H1 (cell line): ENCODE measurements around the gene OR6C75. TPM values are rescaled to one million over a fixed set of nuclear protein-coding genes. Genes with fewer than 3 reads are reported as not detected.

ENCODE experiments used
- BCL11A ChIP-seq, 2 experiments: IDR thresholded peaks; one replicate each; pipeline ENCODE4 v1.6.1; 2011; ENCODE audit warnings: low read depth in 2 of 2, low read length in 2 of 2, mild to moderate bottlenecking in 2 of 2
- CBX5 ChIP-seq: fragments of 300-800, 300-1000 bp; sonication (generic); IDR thresholded peaks from 2 replicates; pipeline ENCODE4 v1.7.1; 2016; ENCODE audit warnings: antibody characterized with exemption, low read length, low read depth
- CHD2 ChIP-seq: IDR thresholded peaks from 2 replicates; pipeline ENCODE4 v1.6.1; 2012; ENCODE audit warnings: low read length, improper control_type of control experiment
- CREB1 ChIP-seq: IDR thresholded peaks from 2 replicates; pipeline ENCODE4 v1.6.1; 2012; ENCODE audit warnings: inconsistent platforms
- CTBP2 ChIP-seq: IDR thresholded peaks from 2 replicates; pipeline ENCODE4 v1.7.0; 2011; ENCODE audit warnings: borderline replicate concordance, mild to moderate bottlenecking, moderate library complexity, mixed read lengths, low read length; ENCODE audit not compliant: insufficient read depth, insufficient read length
- EP300 ChIP-seq, 2 experiments: IDR thresholded peaks; 1 replicate in 1 of 2; 2 replicates in 1 of 2; pipeline ENCODE4 v1.6.1; 2011 to 2012; ENCODE audit warnings: low read depth in 2 of 2, low read length in 2 of 2, mild to moderate bottlenecking in 2 of 2, borderline replicate concordance in 1 of 2, inconsistent platforms in 1 of 2, moderate library complexity in 1 of 2
- EZH2 ChIP-seq: fragments of 200-600 bp; sonication (generic); IDR thresholded peaks from 2 replicates; pipeline ENCODE4 v1.7.1; 2012; ENCODE audit warnings: low read depth, mild to moderate bottlenecking, moderate library complexity, low read length, inconsistent platforms; ENCODE audit not compliant: severe bottlenecking
- HDAC6 ChIP-seq: IDR thresholded peaks from one replicate; pipeline ENCODE4 v1.7.1; 2012; ENCODE audit warnings: low read depth, mild to moderate bottlenecking, inconsistent platforms, low read length, moderate library complexity
- KDM5A ChIP-seq: fragments of 200-600 bp; IDR thresholded peaks from 2 replicates; pipeline ENCODE4 v1.7.1; 2012; ENCODE audit warnings: mild to moderate bottlenecking, low read length, inconsistent platforms, mixed read lengths
- POLR2A ChIP-seq, 2 experiments: IDR thresholded peaks; 1 replicate in 1 of 2; 2 replicates in 1 of 2; pipeline ENCODE4 v1.6.1; 2011; ENCODE audit warnings: low read depth in 2 of 2, low read length in 2 of 2, mild to moderate bottlenecking in 2 of 2; ENCODE audit errors: control extremely low read depth in 1 of 2
- POLR2AphosphoS5 ChIP-seq: IDR thresholded peaks from 2 replicates; pipeline ENCODE4 v1.6.1; 2011; ENCODE audit warnings: low read depth, low read length
- TCF12 ChIP-seq: IDR thresholded peaks from 2 replicates; pipeline ENCODE4 v1.6.1; 2011; ENCODE audit warnings: low read depth, mild to moderate bottlenecking, low read length
- polyA plus RNA-seq, 7 experiments: library from polyadenylated mRNA; depleted of rRNA in 3 of 7; stranded (reverse) in 5 of 7; unstranded in 2 of 7; fragments of >200 nt in 5 of 7; fragments of 200-250 nt in 2 of 7; gene quantifications; 1 replicate in 5 of 7; 2 replicates in 1 of 7; 4 replicates in 1 of 7; pipeline versions ENCODE4 v1.2.1 to v1.2.3, GENCODE V29; 2011 to 2013; ENCODE audit warnings: missing spikeins in 2 of 7, mixed read lengths in 2 of 7
- total RNA-seq: library from RNA; stranded (reverse); fragmentation: NEBNext Ultra II Directional; extraction: Animal tissue kit (Norgen Biotek cat#: 25700); gene quantifications from 2 replicates; pipeline ENCODE4 v1.2.1, GENCODE V29; 2021
- TF ChIP-seq, protein P1 (sequence below): fragments of 300-600 bp; sonication (generic); IDR thresholded peaks from 2 replicates; pipeline ENCODE4 v1.7.1; 2012; ENCODE audit warnings: low read length, moderate library complexity, mild to moderate bottlenecking, inconsistent platforms; ENCODE audit not compliant: insufficient replicate concordance

OR6C75 gene
- total and polyA plus RNA-seq, 2 of the 8 experiments (the other 6 are each of a cell fraction or from before 2014, with no cell fraction given) = not detected

DNA sequence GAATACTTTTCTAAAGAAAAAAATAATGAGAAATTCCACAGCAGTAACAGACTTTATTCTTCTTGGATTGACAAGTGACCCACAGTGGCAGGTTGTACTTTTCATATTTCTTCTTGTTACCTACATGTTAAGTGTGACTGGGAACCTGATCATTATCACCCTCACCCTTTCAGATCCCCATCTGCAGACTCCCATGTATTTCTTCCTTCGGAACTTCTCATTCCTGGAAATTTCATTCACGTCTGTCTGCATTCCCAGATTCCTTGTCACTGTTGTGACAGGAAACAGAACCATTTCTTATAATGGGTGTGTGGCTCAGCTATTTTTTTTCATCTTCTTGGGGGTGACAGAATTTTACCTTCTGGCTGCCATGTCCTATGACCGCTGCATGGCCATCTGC is 2.3 kb downstream of the OR6C75 start (continued):
- TF ChIP-seq, protein P1, sequence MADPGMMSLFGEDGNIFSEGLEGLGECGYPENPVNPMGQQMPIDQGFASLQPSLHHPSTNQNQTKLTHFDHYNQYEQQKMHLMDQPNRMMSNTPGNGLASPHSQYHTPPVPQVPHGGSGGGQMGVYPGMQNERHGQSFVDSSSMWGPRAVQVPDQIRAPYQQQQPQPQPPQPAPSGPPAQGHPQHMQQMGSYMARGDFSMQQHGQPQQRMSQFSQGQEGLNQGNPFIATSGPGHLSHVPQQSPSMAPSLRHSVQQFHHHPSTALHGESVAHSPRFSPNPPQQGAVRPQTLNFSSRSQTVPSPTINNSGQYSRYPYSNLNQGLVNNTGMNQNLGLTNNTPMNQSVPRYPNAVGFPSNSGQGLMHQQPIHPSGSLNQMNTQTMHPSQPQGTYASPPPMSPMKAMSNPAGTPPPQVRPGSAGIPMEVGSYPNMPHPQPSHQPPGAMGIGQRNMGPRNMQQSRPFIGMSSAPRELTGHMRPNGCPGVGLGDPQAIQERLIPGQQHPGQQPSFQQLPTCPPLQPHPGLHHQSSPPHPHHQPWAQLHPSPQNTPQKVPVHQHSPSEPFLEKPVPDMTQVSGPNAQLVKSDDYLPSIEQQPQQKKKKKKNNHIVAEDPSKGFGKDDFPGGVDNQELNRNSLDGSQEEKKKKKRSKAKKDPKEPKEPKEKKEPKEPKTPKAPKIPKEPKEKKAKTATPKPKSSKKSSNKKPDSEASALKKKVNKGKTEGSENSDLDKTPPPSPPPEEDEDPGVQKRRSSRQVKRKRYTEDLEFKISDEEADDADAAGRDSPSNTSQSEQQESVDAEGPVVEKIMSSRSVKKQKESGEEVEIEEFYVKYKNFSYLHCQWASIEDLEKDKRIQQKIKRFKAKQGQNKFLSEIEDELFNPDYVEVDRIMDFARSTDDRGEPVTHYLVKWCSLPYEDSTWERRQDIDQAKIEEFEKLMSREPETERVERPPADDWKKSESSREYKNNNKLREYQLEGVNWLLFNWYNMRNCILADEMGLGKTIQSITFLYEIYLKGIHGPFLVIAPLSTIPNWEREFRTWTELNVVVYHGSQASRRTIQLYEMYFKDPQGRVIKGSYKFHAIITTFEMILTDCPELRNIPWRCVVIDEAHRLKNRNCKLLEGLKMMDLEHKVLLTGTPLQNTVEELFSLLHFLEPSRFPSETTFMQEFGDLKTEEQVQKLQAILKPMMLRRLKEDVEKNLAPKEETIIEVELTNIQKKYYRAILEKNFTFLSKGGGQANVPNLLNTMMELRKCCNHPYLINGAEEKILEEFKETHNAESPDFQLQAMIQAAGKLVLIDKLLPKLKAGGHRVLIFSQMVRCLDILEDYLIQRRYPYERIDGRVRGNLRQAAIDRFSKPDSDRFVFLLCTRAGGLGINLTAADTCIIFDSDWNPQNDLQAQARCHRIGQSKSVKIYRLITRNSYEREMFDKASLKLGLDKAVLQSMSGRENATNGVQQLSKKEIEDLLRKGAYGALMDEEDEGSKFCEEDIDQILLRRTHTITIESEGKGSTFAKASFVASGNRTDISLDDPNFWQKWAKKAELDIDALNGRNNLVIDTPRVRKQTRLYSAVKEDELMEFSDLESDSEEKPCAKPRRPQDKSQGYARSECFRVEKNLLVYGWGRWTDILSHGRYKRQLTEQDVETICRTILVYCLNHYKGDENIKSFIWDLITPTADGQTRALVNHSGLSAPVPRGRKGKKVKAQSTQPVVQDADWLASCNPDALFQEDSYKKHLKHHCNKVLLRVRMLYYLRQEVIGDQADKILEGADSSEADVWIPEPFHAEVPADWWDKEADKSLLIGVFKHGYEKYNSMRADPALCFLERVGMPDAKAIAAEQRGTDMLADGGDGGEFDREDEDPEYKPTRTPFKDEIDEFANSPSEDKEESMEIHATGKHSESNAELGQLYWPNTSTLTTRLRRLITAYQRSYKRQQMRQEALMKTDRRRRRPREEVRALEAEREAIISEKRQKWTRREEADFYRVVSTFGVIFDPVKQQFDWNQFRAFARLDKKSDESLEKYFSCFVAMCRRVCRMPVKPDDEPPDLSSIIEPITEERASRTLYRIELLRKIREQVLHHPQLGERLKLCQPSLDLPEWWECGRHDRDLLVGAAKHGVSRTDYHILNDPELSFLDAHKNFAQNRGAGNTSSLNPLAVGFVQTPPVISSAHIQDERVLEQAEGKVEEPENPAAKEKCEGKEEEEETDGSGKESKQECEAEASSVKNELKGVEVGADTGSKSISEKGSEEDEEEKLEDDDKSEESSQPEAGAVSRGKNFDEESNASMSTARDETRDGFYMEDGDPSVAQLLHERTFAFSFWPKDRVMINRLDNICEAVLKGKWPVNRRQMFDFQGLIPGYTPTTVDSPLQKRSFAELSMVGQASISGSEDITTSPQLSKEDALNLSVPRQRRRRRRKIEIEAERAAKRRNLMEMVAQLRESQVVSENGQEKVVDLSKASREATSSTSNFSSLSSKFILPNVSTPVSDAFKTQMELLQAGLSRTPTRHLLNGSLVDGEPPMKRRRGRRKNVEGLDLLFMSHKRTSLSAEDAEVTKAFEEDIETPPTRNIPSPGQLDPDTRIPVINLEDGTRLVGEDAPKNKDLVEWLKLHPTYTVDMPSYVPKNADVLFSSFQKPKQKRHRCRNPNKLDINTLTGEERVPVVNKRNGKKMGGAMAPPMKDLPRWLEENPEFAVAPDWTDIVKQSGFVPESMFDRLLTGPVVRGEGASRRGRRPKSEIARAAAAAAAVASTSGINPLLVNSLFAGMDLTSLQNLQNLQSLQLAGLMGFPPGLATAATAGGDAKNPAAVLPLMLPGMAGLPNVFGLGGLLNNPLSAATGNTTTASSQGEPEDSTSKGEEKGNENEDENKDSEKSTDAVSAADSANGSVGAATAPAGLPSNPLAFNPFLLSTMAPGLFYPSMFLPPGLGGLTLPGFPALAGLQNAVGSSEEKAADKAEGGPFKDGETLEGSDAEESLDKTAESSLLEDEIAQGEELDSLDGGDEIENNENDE = no peak
- no peak for TF ChIP-seq CTBP2
- no peak for TF ChIP-seq POLR2AphosphoS5
- no peak for TF ChIP-seq KDM5A
- no peak for TF ChIP-seq CREB1
- TF ChIP-seq EZH2 = no peak
- no peak for TF ChIP-seq BCL11A (IDR thresholded peaks at IDR 0.05; ENCODE audit: low read depth in 2 of 2, low read length in 2 of 2)
- TF ChIP-seq CHD2 = no peak
- no peak for TF ChIP-seq TCF12
- TF ChIP-seq CBX5 = no peak
- TF ChIP-seq HDAC6 = no peak
- no peak for TF ChIP-seq EP300 (IDR thresholded peaks at IDR 0.05; ENCODE audit: borderline replicate concordance in 1 of 2, low read depth in 2 of 2, low read length in 2 of 2)
- TF ChIP-seq POLR2A (IDR thresholded peaks at IDR 0.05; ENCODE audit: control extremely low read depth in 1 of 2, low read depth in 2 of 2, low read length in 2 of 2) = no peak
